ENCODE measurements around the gene PUS1.
"Not testable (repeated sequence)": the region's sequence is repeated elsewhere in the genome, so short reads cannot be mapped to it uniquely, and the experiment has no call there.

PUS1 gene

DNA sequence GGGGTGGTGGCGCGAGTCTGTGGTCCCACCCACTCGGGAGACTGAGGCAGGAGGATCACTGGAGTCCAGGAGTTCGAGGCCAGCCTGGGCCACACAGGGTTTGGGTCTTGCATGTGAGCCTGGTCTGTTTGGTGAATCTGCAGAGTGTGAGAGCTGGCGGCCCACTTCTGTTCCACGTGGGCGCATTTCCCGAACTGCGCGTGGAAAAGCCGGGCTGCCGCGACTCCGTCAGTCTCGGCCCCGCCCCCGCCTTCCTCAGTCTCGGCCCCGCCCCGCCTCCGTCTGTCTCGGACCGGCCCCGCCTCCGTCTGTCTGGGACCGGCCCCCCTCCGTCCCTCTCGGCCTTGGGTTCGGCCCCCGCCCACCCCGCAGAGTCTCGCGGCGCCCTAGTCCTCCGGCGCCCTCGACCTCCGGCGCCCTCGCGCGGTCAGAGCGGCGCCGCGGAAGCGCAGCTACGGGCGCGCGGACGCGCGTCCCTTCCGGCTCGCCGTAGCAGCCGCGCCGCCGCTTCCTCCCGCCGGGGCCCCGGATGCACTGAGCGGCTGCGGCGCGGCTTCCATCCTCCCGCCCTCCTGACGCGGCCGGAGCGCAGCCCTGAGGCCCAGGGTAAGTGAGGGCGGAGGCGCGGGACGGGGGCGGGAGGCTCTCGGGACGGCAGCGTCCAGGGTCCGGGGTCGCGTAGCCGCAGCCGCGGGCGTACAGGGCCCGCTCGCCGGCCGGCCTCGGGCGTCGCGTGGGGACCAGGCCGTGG lies 20.5 kb downstream of the PUS1 start, which contains the start of gene EP400:
EP400 (plus strand) TSS at position 512 of the 751 bp plus-strand sequence. CDS start 10,678 bp downstream, outside the sequence.
- Histone ChIP-seq H3K4me1 (ENCODE audit: control insufficient read depth, low read length) (peaks cover 8% of the 10 kb centered on the region), H3K4me3 (ENCODE audit: low read length) (peak within 1 kb of the TSS; percentile 79), H3K9me3 (ENCODE audit: control insufficient read depth, insufficient read depth, low read length) (no peaks in the 10 kb centered on the region), H3K27ac (ENCODE audit: low read depth, low read length) (peak within 1 kb of the TSS; percentile 37), H4K20me1 (ENCODE audit: control insufficient read depth, insufficient read depth, low read depth, low read length) (peaks cover 11% of the 10 kb centered on the region; the same call in 1 of the 2 replicates), H3K36me3 (ENCODE audit: control insufficient read depth, low read length) (peaks cover 9% of the 10 kb centered on the region), H3K79me2 (ENCODE audit: control insufficient read depth, low read length) (peaks cover 48% of the 10 kb centered on the region), H3K4me2 (ENCODE audit: low read length) (peak within 1 kb of the TSS; percentile 88), H3F3A (ENCODE audit: control insufficient read depth, insufficient read depth) (peaks cover 13% of the 10 kb centered on the region), H3K27me3 (ENCODE audit: control insufficient read depth, low read length) (no peaks in the 10 kb centered on the region), H3K9me2 (replicated peaks; ENCODE audit: control insufficient read depth, low read length) (no peaks in the 10 kb centered on the region)
- TF ChIP-seq, protein P1, sequence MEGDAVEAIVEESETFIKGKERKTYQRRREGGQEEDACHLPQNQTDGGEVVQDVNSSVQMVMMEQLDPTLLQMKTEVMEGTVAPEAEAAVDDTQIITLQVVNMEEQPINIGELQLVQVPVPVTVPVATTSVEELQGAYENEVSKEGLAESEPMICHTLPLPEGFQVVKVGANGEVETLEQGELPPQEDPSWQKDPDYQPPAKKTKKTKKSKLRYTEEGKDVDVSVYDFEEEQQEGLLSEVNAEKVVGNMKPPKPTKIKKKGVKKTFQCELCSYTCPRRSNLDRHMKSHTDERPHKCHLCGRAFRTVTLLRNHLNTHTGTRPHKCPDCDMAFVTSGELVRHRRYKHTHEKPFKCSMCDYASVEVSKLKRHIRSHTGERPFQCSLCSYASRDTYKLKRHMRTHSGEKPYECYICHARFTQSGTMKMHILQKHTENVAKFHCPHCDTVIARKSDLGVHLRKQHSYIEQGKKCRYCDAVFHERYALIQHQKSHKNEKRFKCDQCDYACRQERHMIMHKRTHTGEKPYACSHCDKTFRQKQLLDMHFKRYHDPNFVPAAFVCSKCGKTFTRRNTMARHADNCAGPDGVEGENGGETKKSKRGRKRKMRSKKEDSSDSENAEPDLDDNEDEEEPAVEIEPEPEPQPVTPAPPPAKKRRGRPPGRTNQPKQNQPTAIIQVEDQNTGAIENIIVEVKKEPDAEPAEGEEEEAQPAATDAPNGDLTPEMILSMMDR (IDR thresholded peaks at IDR 0.05; ENCODE audit: low read depth, low read length, poor library complexity, severe bottlenecking): peak; percentile 58
- no peak for TF ChIP-seq EZH2phosphoT487 (IDR thresholded peaks at IDR 0.05; ENCODE audit: borderline replicate concordance, low read length)

DNA sequence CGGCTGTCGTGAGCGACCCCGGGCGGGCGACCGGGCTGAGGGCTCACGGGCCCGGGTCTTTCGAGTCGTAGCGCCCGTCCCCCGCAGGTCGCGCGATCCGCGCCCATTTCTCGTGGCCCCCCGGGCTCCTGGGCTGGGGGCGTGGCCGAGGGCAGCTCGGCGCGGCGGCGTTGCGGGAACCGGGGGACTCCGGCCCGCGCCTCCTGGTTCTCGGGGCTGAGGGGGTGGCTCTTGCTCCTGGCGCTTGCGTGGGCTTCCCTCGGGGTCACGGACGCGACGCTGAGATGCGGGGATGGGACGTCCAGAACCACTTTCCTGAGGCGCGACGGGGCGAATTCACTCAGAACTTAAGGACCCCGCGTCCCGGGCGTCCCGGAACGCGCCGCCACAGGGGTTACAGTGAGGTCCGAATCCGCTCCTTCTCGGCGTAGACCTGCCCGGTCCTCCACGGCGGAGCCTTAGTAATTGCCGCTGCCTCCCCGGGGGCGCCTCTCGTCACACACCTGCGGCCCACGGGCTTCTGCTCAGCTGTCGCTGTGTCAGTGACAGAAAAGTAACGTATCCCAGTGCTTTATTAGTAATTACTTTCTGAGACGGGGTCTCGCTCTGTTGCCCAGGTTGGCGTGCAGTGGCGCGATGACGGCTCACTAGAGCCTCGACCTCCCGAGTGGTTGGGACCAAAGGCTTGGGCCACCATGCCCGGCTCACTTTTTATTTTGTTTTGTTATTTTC lies 21.3 kb downstream of the PUS1 start:
- H3K9me2 ChIP-seq (replicated peaks; ENCODE audit: control insufficient read depth, low read length): no peaks in the 10 kb centered on the region
- peaks cover 8% of the 10 kb centered on the region for H3K4me1 ChIP-seq (ENCODE audit: control insufficient read depth, low read length)
- peak overlapping the region; percentile 79 for H3K4me3 ChIP-seq (ENCODE audit: low read length)
- peaks cover 7% of the 10 kb centered on the region; the same call in 1 of the 2 replicates for H3K36me3 ChIP-seq (ENCODE audit: control insufficient read depth, low read length)
- H3F3A ChIP-seq (ENCODE audit: control insufficient read depth, insufficient read depth): peaks cover 13% of the 10 kb centered on the region
- no peaks in the 10 kb centered on the region for H3K9me3 ChIP-seq (ENCODE audit: control insufficient read depth, insufficient read depth, low read length)
- H3K4me2 ChIP-seq (ENCODE audit: low read length): peak overlapping the region; percentile 66
- TF ChIP-seq, protein P1 (IDR thresholded peaks at IDR 0.05; ENCODE audit: low read depth, low read length, poor library complexity, severe bottlenecking): no peak
- H3K27me3 ChIP-seq (ENCODE audit: control insufficient read depth, low read length): no peaks in the 10 kb centered on the region
- H3K79me2 ChIP-seq (ENCODE audit: control insufficient read depth, low read length): peaks cover 55% of the 10 kb centered on the region
- H4K20me1 ChIP-seq (ENCODE audit: control insufficient read depth, insufficient read depth, low read depth, low read length): peaks cover 11% of the 10 kb centered on the region; the same call in 1 of the 2 replicates
- H3K27ac ChIP-seq (ENCODE audit: low read depth, low read length): peak overlapping the region; percentile 37

DNA sequence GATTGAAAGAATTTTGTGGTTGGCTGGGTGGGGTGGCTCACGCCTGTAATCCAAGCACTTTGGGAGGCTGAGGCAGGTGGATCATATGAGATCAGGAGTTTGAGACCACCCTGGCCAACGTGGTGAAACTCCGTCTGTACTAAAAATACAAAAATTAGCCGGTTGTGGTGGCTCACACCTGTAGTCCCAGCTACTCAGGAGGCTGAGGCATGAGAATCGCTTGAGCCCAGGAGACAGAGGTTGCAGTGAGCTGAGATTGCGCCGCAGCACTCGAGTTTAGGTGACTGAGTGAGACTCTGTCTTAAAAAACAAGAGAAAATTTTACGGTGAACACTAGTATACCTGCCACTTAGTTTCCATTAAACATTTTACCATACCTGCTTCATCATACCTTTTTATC lies 24.7 kb downstream of the PUS1 start:
- H3K36me3 ChIP-seq (ENCODE audit: control insufficient read depth, low read length); H3K4me2 ChIP-seq (ENCODE audit: low read length); H3K27me3 ChIP-seq (ENCODE audit: control insufficient read depth, low read length); H3F3A ChIP-seq (ENCODE audit: control insufficient read depth, insufficient read depth); H3K27ac ChIP-seq (ENCODE audit: low read depth, low read length); H3K4me1 ChIP-seq (ENCODE audit: control insufficient read depth, low read length); H3K4me3 ChIP-seq (ENCODE audit: low read length); H3K9me3 ChIP-seq (ENCODE audit: control insufficient read depth, insufficient read depth, low read length); H3K9me2 ChIP-seq (replicated peaks; ENCODE audit: control insufficient read depth, low read length): not testable (repeated sequence)
- H3K79me2 ChIP-seq (ENCODE audit: control insufficient read depth, low read length): peaks cover 90% of the 10 kb centered on the region
- peaks cover 23% of the 10 kb centered on the region for H4K20me1 ChIP-seq (ENCODE audit: control insufficient read depth, insufficient read depth, low read depth, low read length)

DNA sequence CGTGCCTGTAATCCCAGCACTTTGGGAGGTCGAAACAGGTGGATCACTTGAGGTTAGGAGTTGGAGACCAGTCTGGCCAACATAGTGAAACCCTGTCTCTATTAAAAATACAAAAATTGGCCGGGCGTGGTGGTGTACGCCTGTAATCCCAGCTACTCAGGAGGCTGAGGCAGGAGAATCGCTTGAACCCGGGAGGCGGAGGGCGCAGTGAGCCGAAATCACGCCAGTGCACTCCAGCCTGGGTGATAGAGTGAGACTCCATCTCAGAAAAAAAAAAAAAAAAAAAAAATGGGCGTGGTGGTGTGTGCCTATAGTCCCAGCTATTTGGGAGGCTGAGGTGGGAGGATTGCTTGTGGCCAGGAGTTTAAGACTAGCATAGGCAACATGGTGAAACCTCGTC lies 25.4 kb downstream of the PUS1 start:
- H3K27me3 ChIP-seq (ENCODE audit: control insufficient read depth, low read length); H3K9me3 ChIP-seq (ENCODE audit: control insufficient read depth, insufficient read depth, low read length); H3K9me2 ChIP-seq (replicated peaks; ENCODE audit: control insufficient read depth, low read length); H3K27ac ChIP-seq (ENCODE audit: low read depth, low read length); H3K4me2 ChIP-seq (ENCODE audit: low read length); H3K36me3 ChIP-seq (ENCODE audit: control insufficient read depth, low read length); H3K4me3 ChIP-seq (ENCODE audit: low read length); H3K4me1 ChIP-seq (ENCODE audit: control insufficient read depth, low read length); H3F3A ChIP-seq (ENCODE audit: control insufficient read depth, insufficient read depth): not testable (repeated sequence)
- peaks cover 96% of the 10 kb centered on the region for H3K79me2 ChIP-seq (ENCODE audit: control insufficient read depth, low read length)
- H4K20me1 ChIP-seq (ENCODE audit: control insufficient read depth, insufficient read depth, low read depth, low read length): peaks cover 24% of the 10 kb centered on the region

Measured in DOHH2 (cell line).